C4-2B (cell line): ENCODE results near the gene TEX36.

ENCODE experiments used
- ZFX ChIP-seq: fragments of 450-650 bp; IDR thresholded peaks from 2 replicates; pipeline ENCODE4 v1.6.1; 2017
- TF ChIP-seq, protein P1 (sequence below): fragments of 450-650 bp; conservative IDR thresholded peaks from 2 replicates; pipeline ENCODE4 v1.5.1; 2017; ENCODE audit warnings: mild to moderate bottlenecking

DNA sequence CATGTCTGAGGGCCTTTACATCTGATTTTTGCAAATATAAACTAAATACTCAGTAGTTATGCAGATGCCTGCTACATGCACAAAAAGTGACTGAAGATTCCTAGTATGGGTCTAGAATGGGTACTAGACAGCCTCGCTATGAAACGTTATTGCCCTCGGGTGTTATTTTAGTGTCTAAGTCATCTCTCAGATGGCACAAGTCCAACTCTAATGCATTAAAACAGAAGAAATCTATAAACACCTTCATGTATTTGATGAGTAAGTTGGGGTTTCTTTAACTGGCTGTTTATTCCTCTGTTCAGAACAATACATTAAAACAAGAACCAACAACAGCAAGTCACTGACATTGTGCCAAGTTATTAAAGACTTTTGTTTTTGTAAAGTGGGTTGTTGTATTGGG, 41.6 kb downstream of the TEX36 start:
- TF ChIP-seq, protein P1, sequence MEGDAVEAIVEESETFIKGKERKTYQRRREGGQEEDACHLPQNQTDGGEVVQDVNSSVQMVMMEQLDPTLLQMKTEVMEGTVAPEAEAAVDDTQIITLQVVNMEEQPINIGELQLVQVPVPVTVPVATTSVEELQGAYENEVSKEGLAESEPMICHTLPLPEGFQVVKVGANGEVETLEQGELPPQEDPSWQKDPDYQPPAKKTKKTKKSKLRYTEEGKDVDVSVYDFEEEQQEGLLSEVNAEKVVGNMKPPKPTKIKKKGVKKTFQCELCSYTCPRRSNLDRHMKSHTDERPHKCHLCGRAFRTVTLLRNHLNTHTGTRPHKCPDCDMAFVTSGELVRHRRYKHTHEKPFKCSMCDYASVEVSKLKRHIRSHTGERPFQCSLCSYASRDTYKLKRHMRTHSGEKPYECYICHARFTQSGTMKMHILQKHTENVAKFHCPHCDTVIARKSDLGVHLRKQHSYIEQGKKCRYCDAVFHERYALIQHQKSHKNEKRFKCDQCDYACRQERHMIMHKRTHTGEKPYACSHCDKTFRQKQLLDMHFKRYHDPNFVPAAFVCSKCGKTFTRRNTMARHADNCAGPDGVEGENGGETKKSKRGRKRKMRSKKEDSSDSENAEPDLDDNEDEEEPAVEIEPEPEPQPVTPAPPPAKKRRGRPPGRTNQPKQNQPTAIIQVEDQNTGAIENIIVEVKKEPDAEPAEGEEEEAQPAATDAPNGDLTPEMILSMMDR: no peak
- no peak for TF ChIP-seq ZFX
